Frontal cortex (tissue), 4 donors: ENCODE measurements around the gene GLRX. TPM values are rescaled to one million over a fixed set of nuclear protein-coding genes. Genes with fewer than 3 reads are reported as not detected.
A peak's percentile ranks its signal among the peaks of the same experiment; 100 is the strongest.

Experiments used
- DNase-seq, 2 donors: peaks; one replicate each; pipeline ENCODE4 v3.0.0; 2012; ENCODE audit warnings: low spot score in 2 of 2
- FAIRE-seq: peaks from 2 replicates; lab custom pipeline; 2012; peaks lifted over from hg19 to GRCh38; lab: Jason Lieb, UNC
- total RNA-seq: library from RNA; depleted of rRNA; stranded (reverse); fragments of >200 nt; gene quantifications from one replicate; pipeline ENCODE4 v1.2.3, GENCODE V29; 2014
- donor health status: control.
- donor health status: control.
- donor health status: control.

Gene GLRX
- total RNA-seq, 1 donor from 2014 or later: 9.8 TPM

GRCh38 chr5:95791751-95792150, 30.8 kb downstream of the GLRX start:
- no peak for DNase-seq
- FAIRE-seq: no peak

GRCh38 chr5:95788493-95788892, 34.0 kb downstream of the GLRX start:
- DNase-seq (no peak), FAIRE-seq (no peak)

DNA sequence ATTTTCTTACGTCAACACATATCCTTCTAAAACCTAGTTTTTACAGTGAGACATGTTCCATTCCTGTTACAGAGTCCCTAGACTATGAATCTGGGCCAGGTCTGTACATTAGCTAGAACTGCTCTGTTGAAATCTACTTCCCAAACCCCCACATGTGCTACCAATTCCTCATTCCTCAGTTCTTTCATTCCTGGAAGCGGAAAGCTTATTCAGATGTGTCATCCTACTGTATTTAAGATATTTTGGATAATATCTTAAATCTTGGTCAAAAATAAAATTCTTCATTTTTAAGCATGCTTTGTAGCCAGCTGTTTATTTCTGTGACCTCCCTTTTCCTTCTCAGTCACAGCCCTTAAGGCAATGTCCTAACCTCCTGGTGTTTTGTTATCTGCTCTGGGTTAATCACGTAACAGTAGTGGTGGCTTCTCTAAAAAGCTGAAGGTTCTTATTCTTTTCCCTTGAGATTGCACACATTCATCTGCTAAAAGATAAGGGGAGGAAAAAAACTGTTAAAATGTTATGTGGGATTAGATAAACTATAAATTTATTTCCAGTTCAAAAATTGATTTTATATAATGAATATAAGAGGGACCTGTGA, 35.6 kb downstream of the GLRX start:
- no peak for DNase-seq
- FAIRE-seq: no peak

- DNase-seq (no peak), FAIRE-seq (no peak)
Measured at GRCh38 chr5:95784514-95785302, 37.8 kb downstream of the GLRX start.

DNA sequence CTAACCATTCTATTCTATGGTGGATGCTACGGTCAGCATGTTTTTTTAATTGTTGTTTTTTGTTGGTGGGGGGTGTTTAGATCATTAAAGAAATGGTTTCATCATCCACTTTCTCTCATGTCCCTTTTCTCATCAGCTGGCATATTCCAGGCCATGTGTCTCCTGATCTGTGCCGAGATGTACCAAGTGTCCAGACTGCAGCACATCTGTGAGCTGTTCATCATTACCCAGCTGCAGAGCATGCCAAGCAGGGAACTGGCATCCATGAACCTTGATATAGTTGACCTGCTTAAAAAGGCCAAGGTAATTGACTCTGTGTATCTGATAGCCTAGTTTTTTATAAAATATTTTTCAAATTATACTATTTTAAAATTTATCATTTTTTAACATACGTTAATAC, 38.9 kb downstream of the GLRX start:
- DNase-seq (no peak), FAIRE-seq (no peak)

- no peak for DNase-seq
- no peak for FAIRE-seq
Measured at GRCh38 chr5:95782181-95782580, 40.3 kb downstream of the GLRX start.

DNA sequence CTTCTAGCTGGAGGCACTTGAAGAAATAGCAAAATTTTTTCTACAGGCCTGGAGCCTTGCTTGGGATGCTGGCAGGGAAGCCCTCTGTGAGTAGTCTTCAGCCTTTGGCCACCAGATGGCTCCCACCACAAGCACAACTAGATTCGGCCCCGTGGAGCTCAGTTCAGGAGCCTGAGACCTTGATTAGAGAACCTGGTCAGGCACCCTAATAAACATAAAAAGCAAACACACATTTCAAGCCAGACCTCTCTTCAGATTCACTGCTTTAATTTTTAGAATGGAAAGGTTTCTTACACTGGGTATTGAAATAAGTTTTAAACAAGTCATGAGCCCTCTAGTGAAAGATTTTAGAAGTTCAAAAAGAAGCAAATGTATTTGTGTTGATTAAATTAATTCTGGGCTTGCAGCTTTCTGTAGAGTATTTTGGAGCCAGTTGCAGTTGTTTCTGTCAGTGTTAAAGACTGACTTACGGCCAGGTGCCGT, 41.4 kb downstream of the GLRX start:
- no peak for FAIRE-seq
- DNase-seq: peak; percentile 28 to 51

DNA sequence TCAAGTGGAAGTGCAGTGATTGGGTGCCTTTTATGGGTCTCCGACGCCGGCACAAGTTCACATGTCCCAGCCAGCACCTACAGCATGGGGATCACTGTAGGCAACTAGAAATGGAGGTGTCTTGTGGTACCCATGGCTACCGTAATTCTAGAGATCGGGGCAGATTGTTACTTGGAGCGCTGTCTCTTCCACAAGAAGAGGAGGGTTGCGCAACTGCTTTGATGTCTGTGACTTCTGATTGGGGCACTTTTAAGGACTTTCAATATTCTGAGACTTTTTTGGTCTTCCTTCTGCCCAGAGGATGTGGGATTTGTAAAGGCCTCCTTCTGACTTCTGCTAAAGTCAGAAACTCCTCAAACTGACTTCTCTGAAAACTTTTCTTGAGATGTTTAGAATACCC, 41.9 kb downstream of the GLRX start:
- DNase-seq (no peak), FAIRE-seq (no peak)

DNA sequence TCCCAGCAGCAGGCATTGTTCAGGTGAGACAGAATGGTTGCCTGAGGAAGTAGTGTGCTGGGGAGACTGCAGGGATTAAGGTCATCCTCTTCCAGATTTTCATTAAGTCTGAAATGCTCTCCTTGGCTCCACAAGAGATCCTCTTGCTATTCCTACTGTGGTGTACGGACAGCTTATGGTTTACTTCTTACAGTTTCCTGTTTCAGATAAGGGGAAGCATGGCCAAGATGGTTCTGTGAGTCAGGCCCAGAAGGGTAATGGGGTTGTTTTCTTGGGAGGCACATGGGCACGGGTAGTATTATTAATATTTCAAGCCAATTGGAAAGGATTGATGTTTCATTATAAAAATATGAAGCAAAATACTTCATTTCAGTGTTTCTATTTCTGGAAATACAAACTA, 42.9 kb downstream of the GLRX start:
- no peak for DNase-seq
- no peak for FAIRE-seq

GRCh38 chr5:95778713-95779436, 43.7 kb downstream of the GLRX start:
- FAIRE-seq (no peak), DNase-seq (no peak)

DNA sequence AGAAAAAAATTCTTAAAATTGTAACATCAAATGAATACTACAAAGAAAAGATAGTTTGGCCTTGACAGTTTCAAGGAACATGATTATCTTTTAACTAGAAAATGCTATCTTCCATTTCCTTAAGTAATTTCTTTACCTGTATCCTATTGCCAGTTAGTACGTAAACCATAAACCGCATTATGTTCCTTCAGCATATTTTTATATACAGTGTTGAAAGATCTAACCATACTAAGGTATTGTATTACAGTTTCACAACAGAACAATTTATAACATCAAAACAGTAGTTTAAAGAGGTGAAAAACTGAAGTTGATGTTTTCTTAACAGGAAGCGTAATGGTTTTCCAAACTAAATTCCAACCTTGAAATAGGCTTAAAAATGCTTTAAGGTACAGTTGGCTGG, 45.1 kb downstream of the GLRX start:
- DNase-seq (no peak), FAIRE-seq (no peak)

- FAIRE-seq (no peak), DNase-seq (no peak)
Measured at GRCh38 chr5:95773335-95774059, 49.0 kb downstream of the GLRX start.

- FAIRE-seq (no peak), DNase-seq (no peak)
Measured at GRCh38 chr5:95771892-95772291, 50.6 kb downstream of the GLRX start.

GRCh38 chr5:95770830-95771708, 51.5 kb downstream of the GLRX start:
- no peak for DNase-seq
- no peak for FAIRE-seq

- DNase-seq (no peak), FAIRE-seq (no peak)
Measured at GRCh38 chr5:95768731-95769130, 53.8 kb downstream of the GLRX start.

DNA sequence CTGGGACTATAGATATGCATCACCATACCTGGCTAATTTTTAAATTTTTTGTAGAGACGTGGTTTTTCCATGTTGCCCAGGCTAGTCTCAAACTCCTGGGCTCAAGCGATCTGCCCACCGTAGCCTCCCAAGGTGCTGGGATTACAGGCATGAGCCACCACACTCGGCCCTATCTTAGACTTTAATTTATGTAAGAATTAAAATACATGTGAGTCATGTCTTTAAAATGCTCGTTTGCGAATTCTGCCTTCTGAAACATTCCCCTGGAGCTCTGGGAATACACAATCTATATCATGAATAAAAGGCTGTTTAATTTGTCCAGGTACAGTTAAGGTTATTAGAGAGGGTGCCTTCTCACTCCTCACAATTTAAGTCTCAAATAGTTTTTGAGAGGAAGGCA, 58.6 kb downstream of the GLRX start:
- no peak for FAIRE-seq

More for the DNA sequence above, 58.6 kb downstream of the GLRX start:
- no peak for DNase-seq
